ENCODE results near the gene FUT8. TPM values are rescaled to one million over a fixed set of nuclear protein-coding genes. Genes with fewer than 3 reads are reported as not detected.
"Not testable (repeated sequence)": the region's sequence is repeated elsewhere in the genome, so short reads cannot be mapped to it uniquely, and the experiment has no call there.

FUT8 gene
- total RNA-seq, 1 donor from 2014 or later = 12.5 TPM

- no peak for DNase-seq (ENCODE audit: low spot score)
- intact Hi-C loops (cut with DNase I) = no loop called here
These were observed 238.3 kb downstream of the FUT8 start for GRCh38 chr14:65650826-65651225.

- DNase-seq (ENCODE audit: low spot score) = no peak
- intact Hi-C loops (cut with DNase I) = no loop called here
These were observed 244.0 kb downstream of the FUT8 start for GRCh38 chr14:65656554-65656953.

- DNase-seq (ENCODE audit: low spot score) = no peak
- intact Hi-C loops (cut with DNase I) = no loop called here
These were observed 245.7 kb downstream of the FUT8 start for GRCh38 chr14:65658202-65658601.

GRCh38 chr14:65661865-65662264 is 249.3 kb downstream of the FUT8 start:
- intact Hi-C loops (cut with DNase I) = no loop called here
- DNase-seq (ENCODE audit: low spot score) = no peak

- intact Hi-C loops (cut with DNase I) = no loop called here
- DNase-seq (ENCODE audit: low spot score) = no peak
These were observed 251.9 kb downstream of the FUT8 start for GRCh38 chr14:65664436-65664835.

- intact Hi-C loops (cut with DNase I) = no loop called here
- DNase-seq (ENCODE audit: low spot score) = no peak
These were observed 264.0 kb downstream of the FUT8 start for GRCh38 chr14:65676361-65677014.

GRCh38 chr14:65685572-65685971 is 273.0 kb downstream of the FUT8 start:
- DNase-seq (ENCODE audit: low spot score) = no peak
- intact Hi-C loops (cut with DNase I) = no loop called here

- intact Hi-C loops (cut with DNase I) = no loop called here
- DNase-seq (ENCODE audit: low spot score) = no peak
These were observed 274.2 kb downstream of the FUT8 start for GRCh38 chr14:65686761-65687160.

- DNase-seq (ENCODE audit: low spot score) = no peak
- intact Hi-C loops (cut with DNase I) = no loop called here
These were observed 276.5 kb downstream of the FUT8 start for GRCh38 chr14:65689070-65689469.

GRCh38 chr14:65692566-65692965 is 280.0 kb downstream of the FUT8 start:
- intact Hi-C loops (cut with DNase I) = not testable (repeated sequence)

GRCh38 chr14:65696801-65697200 is 284.3 kb downstream of the FUT8 start:
- intact Hi-C loops (cut with DNase I) = no loop called here
- no peak for DNase-seq (ENCODE audit: low spot score)

More at GRCh38 chr14:65692566-65692965, 280.0 kb downstream of the FUT8 start:
- not testable (repeated sequence) for DNase-seq (ENCODE audit: low spot score)

- intact Hi-C loops (cut with DNase I) = no loop called here
These were observed 291.0 kb downstream of the FUT8 start for GRCh38 chr14:65703521-65703920.

GRCh38 chr14:65703996-65704395 is 291.5 kb downstream of the FUT8 start:
- no peak for DNase-seq (ENCODE audit: low spot score)

More at GRCh38 chr14:65703521-65703920, 291.0 kb downstream of the FUT8 start:
- no peak for DNase-seq (ENCODE audit: low spot score)

GRCh38 chr14:65704437-65704836 is 291.9 kb downstream of the FUT8 start:
- DNase-seq (ENCODE audit: low spot score) = no peak
- intact Hi-C loops (cut with DNase I) = no loop called here

More at GRCh38 chr14:65703996-65704395, 291.5 kb downstream of the FUT8 start:
- intact Hi-C loops (cut with DNase I) = no loop called here

- no peak for DNase-seq (ENCODE audit: low spot score)
These were observed 292.3 kb downstream of the FUT8 start for GRCh38 chr14:65704850-65705249.

GRCh38 chr14:65709576-65709975 is 297.0 kb downstream of the FUT8 start:
- intact Hi-C loops (cut with DNase I) = no loop called here

More at GRCh38 chr14:65704850-65705249, 292.3 kb downstream of the FUT8 start:
- intact Hi-C loops (cut with DNase I) = no loop called here

GRCh38 chr14:65716813-65717212 is 304.3 kb downstream of the FUT8 start:
- intact Hi-C loops (cut with DNase I); DNase-seq (ENCODE audit: low spot score): not testable (repeated sequence)

More at GRCh38 chr14:65709576-65709975, 297.0 kb downstream of the FUT8 start:
- DNase-seq (ENCODE audit: low spot score) = no peak

- intact Hi-C loops (cut with DNase I); DNase-seq (ENCODE audit: low spot score): not testable (repeated sequence)
These were observed 304.9 kb downstream of the FUT8 start for GRCh38 chr14:65717384-65717915.

GRCh38 chr14:65718629-65719028 is 306.1 kb downstream of the FUT8 start:
- intact Hi-C loops (cut with DNase I) = no loop called here
- no peak for DNase-seq (ENCODE audit: low spot score)

GRCh38 chr14:65720171-65720570 is 307.6 kb downstream of the FUT8 start:
- intact Hi-C loops (cut with DNase I) = no loop called here
- DNase-seq (ENCODE audit: low spot score) = no peak

- DNase-seq (ENCODE audit: low spot score) = no peak
- intact Hi-C loops (cut with DNase I) = no loop called here
These were observed 308.2 kb downstream of the FUT8 start for GRCh38 chr14:65720743-65721142.

Measured in cardiac septum (tissue), 1 donor.